ENCODE data around the gene DNM3.

The DNM3 gene

GRCh38 chr1:172382990-172383389 is 541.7 kb downstream of the DNM3 start:
- no peak for DNase-seq

- no peak for DNase-seq
These were observed 542.2 kb downstream of the DNM3 start for GRCh38 chr1:172383536-172383935.

- no peak for DNase-seq
These were observed 543.4 kb downstream of the DNM3 start for GRCh38 chr1:172384656-172385055.

- DNase-seq: no peak
These were observed 544.7 kb downstream of the DNM3 start for GRCh38 chr1:172386046-172386445.

- no peak for DNase-seq
These were observed 547.2 kb downstream of the DNM3 start for GRCh38 chr1:172388490-172388889.

GRCh38 chr1:172390301-172390682 is 549.0 kb downstream of the DNM3 start:
- no peak for DNase-seq

DNA sequence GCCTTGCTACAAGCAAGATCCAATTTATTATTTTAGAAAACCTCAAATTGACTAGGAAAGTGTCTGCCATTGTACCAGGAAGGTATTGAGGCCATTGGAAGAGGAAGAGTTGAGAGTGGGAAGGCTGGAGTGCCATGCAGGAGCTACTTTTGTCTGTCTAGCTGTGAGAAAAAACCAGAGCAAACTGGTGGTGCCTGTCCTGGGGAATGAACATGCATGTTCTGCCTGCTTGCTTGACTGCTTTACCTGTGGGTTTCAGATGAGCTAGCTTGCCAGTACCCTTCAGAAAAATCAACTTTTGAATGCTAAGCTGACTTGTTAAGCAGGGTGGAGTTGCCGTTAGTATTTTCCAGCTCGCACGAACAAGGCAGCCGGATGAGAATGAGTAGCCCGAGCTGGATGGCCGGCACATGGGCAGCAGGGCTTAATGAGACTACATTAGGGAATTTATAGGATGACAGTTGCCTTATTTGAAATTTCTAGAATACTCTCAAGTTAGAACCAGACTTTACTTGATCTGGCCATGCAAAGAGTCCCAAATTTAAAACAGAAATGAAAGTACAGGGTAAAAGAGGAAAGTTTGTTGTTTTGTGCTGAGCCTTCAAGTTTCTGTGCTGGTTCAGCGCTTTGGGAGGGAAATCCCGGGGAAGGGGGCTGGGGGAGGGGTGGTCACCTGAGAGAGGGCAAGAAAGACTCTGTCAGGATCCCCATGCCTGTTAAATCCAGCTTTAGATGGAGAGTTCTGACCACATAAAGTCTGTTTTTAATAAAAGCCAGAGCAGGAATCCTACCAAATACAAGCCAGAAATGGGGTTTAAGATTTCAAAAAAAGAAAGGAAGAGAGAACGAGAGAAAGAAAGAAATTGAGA is 549.6 kb downstream of the DNM3 start:
- DNase-seq: no peak

GRCh38 chr1:172391976-172392375 is 550.7 kb downstream of the DNM3 start:
- DNase-seq: no peak

GRCh38 chr1:172393354-172393753 is 552.1 kb downstream of the DNM3 start:
- DNase-seq: no peak

DNA sequence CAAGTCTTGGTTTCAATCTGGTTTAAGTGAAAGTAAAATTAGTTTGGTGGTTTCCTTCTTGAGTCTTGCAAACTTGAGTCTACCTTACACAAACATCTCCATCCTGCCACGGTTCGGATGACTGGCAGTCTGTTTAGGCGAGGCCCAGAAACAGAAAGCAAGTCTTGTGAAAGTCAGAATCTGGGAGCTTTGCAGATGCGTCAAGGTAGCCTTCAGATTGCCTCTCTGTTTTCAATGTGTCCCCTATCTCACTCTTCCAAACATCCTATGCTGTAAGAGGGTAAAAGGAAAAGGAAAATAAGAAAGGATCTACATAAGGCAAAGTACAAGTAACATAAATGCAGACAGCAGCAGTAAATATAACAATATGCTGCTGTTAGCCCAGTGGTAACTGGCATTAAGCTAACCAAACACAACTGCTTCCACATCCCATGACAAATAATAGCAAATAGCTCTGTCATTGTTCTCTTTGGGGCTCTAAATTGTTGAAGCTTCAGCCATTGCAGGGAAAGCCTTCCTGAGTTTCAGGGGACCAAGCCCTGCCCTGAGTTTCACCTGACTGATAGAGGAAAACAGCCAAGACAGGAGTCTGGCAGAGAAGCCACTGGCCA is 552.9 kb downstream of the DNM3 start:
- no peak for DNase-seq

- no peak for DNase-seq
These were observed 553.5 kb downstream of the DNM3 start for GRCh38 chr1:172394811-172395210.

- DNase-seq: no peak
These were observed 554.3 kb downstream of the DNM3 start for GRCh38 chr1:172395576-172395975.

DNA sequence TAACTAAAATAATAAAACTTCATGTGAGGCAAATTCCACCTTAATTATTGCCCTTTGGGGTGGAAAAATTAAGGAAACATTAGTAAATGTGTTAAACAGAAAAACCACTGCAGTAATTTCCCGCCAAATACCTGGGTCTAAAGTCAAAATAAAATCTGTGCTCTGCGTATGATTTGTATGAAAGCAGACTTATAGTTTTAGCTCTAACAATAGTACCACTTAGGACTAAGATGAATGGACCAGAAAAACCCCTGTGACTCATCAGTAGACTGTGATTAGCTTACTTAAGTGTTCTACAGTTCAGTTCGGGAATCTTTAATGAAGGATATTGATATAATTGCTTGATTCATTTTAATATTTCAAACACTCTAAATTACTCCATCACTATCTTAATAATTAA is 555.9 kb downstream of the DNM3 start:
- no peak for DNase-seq

- no peak for DNase-seq
These were observed 556.3 kb downstream of the DNM3 start for GRCh38 chr1:172397633-172398032.

GRCh38 chr1:172398193-172398592 is 556.9 kb downstream of the DNM3 start:
- no peak for DNase-seq

DNA sequence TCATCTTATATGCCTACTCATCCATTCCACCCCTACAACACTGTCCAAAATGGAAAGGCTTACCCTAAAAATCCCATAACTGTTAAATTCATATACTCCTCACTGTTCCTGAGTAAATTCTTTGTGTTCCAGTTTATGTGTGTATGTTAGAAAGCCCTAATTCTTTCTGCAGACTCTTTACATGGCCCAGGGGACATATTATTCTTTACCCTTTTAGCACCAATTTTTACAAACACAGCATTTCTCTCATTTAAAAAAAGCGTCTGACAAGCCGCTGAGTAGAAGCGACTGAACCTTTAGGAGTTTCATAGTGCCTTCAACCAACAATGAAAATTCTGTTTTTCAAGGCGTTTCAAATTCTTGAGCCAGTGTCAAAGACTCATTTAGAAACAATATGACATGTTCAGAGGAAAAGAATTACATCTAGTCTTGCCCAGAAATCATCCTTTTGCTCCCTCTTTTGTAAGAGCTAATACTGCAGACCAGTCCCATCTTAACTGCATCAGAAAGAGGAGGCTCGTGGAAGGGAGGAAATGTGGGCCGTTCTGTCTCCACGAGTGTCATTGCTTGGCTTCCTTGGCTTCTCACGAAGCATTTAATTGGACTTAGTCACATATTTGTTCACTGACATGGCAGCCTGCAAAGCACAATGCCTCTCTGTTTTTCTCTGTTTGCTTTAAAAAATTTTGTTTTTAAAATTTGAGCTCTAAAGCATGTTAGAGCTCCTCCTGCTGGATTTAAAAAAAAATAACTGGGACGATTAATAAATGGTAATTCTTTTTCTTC is 557.9 kb downstream of the DNM3 start:
- peak; percentile 45 for DNase-seq

DNA sequence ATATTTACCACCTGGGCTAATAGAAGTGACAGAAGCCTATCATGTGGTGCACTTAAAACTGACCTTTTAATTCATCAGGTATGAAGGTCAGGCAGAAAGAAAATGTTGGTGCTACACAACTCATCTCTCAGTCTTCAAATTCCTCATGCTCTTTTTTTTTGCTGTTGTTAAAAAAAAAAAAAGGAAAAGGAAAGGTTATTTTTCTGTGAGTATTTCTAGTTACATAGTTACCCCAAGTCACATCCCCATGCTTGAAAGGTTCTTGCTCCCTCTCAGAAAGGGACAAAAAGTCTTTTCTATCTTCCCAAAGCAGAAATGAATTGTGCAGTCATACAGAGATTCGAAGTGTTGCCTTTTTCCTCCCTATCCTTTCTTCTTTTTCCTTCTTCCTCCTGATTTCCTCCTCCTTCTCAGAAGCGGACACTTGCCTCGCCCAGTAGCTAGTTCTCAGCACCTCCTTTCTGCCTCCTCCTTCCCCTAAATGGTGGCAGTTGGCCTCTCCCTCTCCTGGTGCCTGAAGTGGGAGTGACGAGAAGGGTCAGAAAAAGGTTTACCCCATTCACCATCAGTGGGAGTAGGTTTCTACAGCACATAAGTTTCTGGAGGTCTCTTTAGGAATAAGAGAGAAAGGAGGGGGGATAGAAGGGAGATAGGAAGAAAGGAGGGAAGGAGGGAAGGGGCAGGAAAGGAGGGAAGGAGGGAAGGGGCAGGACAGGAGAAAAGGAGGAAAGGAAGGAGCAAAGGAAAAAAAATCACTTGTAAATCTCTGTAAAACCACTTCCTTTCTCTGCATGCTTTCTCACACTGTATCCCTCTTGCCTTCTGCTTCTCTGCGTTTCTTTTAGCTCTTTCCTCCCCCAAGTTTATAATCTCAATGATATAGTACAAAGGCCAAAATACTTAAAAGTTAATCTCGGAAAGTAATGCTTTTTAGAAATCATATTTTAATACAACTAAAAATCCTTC is 558.7 kb downstream of the DNM3 start:
- no peak for DNase-seq

DNA sequence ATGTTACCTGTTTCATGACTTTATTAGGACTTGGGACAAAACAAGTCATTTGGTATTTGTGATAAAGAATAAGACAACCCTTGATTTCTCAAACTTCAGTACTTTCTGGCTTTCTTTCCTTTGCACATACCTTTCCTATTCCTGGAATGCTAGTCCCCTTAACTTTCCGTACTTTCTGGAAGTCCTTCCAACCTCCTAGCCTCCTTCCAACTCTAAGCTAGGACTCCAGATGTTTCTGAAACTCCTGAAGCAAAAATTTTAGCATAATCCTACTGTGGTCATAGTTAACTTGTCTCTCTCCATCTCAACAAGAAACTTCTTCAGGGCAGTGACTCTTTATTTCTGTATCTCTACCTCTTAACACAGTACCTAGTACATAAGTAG is 559.4 kb downstream of the DNM3 start:
- no peak for DNase-seq

DNA sequence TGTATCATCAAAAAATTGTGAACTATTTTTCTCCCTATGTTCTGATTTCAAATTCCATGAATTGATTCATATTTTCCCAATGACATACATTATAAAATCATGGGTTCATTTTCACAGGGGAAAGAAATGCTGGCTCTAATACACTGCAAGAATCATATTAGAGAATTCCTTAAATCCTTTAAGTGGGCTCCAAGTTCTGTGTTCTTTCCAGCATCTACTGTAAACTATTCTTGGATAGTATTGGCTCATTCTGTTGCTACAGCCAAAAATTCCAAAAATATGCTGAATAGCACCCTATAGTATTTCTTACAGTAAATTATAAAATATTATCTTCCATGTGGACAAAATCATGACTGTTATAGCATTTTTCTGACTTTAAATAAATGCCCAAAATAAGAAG is 560.2 kb downstream of the DNM3 start:
- DNase-seq: no peak

DNA sequence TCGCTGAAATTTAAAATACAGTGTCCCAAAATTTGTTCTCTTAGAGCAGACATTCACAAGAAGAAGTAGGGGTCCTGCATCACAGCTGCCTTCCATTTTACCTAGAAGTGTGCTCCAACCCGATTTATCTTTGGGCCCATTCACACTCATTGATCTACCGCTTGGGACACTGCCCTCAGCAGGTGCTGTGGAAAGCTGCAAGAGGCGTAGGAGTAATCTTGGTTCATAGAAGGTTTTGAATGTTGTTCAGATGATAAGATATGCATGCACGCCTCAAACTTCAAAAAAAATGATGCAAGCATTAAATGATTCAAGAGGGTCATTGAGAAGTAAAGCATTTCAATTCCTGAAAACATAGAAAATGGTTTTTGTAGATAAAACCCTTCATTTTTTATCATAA is 560.6 kb downstream of the DNM3 start:
- no peak for DNase-seq

DNA sequence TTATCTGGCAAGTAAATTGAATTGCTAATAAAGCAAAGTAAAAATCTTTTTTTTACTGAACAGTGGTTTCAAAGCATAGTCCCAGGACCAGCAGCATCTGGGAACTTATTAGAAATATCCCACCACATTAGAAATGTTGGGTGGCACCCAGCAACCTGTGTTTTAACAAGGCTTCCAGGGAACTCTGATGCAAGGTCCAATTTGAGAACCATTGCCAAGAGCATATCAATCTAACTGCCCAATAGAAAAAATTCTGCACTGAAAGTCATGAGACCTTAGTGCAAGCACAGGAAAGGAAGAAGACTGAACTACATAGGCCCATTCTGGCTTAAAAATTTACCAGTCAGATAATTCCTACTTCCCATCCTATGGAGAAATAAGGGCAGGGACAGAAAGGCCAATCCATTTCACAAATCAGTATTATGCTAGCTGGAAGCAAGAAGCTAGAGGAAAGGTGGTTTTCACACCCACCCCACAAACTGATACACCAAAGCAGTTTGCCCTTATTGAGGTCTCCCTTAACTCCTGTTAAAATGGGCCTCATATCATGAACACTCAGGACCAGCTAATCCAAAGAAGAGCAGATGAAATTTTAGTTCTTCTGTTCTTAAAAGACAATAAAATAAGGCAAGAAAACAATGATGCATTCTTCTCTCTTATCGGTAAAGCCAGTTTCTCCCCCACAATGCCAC is 561.7 kb downstream of the DNM3 start:
- DNase-seq: no peak

DNA sequence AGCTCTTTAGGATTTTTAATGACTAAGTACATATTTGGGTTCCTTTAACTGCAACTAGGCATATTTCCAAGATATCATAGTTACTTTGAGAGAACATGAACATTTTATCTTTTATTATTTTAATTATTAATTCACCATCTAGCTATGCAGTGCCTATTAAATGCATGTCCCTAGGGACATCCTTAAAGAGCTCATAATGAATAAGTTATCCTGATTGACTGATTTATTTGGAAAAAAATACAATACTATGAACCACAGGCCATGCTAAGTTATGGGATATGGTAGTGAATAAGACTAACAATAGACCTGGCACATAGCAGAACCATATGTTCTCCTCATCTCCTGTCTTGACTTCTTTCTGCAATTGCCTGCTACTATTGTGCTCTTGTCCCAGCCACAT is 562.8 kb downstream of the DNM3 start:
- no peak for DNase-seq

Measured in NCI-H1694 (cell line).